ENCODE results near the gene SCYL1. TPM values are rescaled to one million over a fixed set of nuclear protein-coding genes. Genes with fewer than 3 reads are reported as not detected.
A peak's percentile ranks its signal among the peaks of the same experiment; 100 is the strongest.

Gene SCYL1
- total RNA-seq (2014; rRNA removed; shearing (Covaris generic)) = 57.8 and 64.9 TPM in 2 replicates
- polyA plus RNA-seq (2015; cell fraction: cytosol; rRNA removed) = 86.7 and 89.1 TPM in 2 replicates
- 80.9 and 96.5 TPM in 2 replicates for polyA plus RNA-seq (2015; cell fraction: nucleus; rRNA removed)

GRCh38 chr11:65524741-65525545 lies at the start of gene SCYL1:
Gene SCYL1 (plus strand): TSS chr11:65525083. CDS start chr11:65525154, 71 bp downstream.
- DNase-seq (ENCODE audit: low read depth, low spot score) = peak; percentile 58

GRCh38 chr11:65476632-65477148 lies 48.2 kb upstream of the SCYL1 start:
- in situ Hi-C loops (cut with HindIII; ENCODE audit: low pct_unique_long_range_greater_than_20kb, low sequenced_read_pairs) = no loop called here

More at GRCh38 chr11:65524741-65525545, at the start of gene SCYL1:
- in situ Hi-C loops (cut with HindIII; ENCODE audit: low pct_unique_long_range_greater_than_20kb, low sequenced_read_pairs) = no loop called here

DNA sequence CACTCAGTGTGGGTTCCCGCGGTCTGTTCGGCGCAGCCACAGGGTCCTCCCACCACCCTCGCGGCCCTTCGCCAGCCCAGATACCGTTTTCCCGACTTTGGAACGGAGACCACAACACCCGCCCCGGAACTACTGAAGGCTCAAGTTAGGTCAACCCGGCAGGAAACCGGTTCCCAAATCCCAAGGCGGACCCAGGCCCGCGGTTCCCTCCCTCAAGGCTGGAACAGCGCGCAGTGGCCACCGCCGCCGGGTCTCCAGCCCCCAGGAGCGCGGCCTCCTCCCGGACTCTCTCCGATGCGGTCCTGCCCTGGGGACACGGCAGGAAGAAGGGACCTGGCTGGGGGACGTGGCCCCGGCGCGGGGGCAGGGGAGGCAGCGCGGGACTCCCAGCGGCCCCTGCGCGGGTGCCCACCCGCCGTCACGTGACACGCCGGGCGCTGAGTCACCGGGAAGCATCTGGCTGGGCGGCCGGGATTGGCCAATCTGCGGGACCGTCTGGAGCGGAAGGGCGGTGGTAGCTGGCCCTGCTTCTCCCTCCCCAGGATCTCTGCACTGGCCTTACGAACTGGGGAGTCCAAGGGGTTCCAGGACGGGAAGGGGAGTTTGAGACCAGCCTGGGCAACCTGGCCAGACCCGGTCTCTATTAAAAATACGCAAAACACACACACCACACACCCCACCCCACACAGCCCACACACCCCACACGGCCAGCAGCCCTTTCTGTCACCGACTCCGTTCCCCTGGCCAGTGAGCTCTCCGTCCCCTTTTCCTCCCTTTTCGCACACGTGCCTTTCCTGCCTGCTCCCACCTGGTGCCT lies 47.5 kb upstream of the SCYL1 start:
- peak; percentile 91 for DNase-seq (ENCODE audit: low read depth, low spot score)
- in situ Hi-C loops (cut with HindIII; ENCODE audit: low pct_unique_long_range_greater_than_20kb, low sequenced_read_pairs) = no loop called here

More at GRCh38 chr11:65476632-65477148, 48.2 kb upstream of the SCYL1 start:
- DNase-seq (ENCODE audit: low read depth, low spot score) = no peak

DNA sequence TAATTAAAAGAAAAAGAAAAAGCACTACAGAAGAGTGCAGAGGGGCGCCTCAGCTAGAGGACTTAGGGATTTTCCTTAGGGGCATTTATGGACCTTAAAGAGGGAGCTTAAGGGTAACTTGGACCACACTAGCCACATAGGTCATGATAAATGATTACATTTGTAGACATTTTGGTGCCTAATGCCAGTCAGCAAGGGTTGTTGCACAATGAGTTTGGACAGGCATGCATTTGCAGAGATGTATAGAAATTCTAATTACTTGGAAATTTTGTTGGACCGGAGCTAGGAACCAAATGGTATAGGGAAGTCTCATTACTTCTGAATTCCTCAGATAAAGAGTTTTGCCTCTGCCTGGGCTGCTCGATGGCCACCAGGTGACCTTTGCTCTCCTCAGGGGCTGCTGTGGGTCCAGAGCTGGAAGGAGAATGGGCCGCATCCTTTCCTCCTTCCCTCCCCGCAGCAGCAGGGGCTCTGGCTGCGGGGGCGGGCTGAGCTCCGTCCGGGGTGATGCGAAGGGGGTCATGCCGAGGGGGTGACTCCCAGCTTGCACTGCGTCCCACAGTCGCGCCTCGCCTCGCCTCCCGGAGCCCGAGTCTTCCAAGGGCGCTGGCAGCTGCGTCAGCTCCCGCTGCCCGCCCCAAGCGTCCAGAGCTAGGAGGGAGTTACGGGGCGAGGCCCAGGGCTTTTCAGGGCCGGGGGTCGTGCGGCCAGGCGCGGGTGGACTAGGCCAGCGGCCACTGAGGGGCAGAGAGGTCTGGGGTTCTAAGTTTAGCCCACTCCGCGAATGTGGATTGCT lies 46.3 kb upstream of the SCYL1 start:
- no peak for DNase-seq (ENCODE audit: low read depth, low spot score)
- in situ Hi-C loops (cut with HindIII; ENCODE audit: low pct_unique_long_range_greater_than_20kb, low sequenced_read_pairs) = no loop called here

DNA sequence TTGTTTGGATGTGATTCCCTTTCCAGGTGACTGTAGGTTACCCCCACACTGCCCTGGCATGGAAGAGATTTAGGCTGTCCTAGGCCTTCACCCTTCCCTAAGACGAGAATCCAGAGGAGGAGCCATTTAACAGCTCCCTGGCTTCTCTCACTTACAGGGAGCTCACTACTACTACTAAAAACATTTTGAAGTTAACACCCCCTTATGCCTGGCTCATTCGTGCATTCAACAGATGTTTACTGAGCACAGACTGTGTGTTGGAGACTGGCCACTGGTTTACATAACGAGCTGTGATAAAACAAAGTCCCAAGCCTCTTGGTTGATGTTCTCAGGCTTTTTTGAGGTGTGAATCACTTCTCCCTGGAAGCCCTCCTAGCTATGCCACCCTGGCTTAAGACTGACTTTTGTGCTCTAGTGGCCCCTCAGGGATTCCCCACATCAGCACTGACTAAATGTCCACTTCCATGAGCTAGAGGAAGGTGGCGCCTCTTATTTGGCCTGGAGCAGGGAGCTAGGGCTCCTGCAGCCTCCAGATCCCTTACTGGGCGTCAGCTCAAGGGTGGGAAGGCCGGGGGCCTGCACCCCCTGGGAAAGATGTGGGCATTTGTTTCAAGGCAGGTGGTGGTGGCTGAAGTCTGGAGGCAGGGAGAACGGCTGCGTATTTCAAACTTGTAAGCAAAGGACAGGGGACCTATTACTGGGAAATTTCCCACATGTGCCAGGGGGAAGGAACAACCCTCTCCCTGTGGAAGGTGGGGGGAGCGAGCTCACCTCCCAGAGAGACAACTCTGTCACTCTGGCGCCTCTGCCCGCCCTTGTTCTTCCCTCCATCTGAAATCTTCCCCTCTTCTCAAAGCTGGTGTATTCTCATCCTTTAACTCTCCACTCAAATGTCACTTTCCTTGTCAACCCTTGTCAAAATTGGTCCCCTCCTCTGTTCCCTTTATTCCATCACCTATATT lies 45.4 kb upstream of the SCYL1 start:
- DNase-seq (ENCODE audit: low read depth, low spot score) = peak; percentile 71
- in situ Hi-C loops (cut with HindIII; ENCODE audit: low pct_unique_long_range_greater_than_20kb, low sequenced_read_pairs) = no loop called here

DNA sequence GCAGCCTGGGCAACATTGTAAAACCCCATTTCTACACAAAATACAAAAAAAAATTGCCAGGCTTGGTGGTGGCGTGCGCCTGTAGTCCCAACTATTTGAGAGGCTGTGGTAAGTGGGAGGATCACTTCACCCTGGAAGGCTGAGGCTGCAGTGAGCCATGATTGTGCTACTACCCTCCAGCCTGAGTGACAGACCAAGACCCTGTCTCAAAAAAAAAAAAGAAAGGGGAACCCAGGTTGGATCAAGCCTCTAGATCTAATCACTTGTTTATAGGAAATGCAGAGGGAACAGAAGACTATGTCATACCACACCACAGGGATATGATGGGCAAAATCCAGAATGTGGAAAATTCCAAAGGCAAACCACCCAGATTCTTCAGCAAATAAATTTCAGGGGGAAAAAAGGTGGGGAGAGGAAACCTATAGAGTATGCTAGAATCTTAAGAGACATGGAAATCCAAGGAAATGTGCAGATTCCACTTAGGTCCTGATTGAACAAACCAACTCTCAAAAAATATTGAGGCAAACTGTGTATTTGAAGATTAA lies 42.5 kb upstream of the SCYL1 start:
- in situ Hi-C loops (cut with HindIII; ENCODE audit: low pct_unique_long_range_greater_than_20kb, low sequenced_read_pairs) = no loop called here
- DNase-seq (ENCODE audit: low read depth, low spot score) = no peak

DNA sequence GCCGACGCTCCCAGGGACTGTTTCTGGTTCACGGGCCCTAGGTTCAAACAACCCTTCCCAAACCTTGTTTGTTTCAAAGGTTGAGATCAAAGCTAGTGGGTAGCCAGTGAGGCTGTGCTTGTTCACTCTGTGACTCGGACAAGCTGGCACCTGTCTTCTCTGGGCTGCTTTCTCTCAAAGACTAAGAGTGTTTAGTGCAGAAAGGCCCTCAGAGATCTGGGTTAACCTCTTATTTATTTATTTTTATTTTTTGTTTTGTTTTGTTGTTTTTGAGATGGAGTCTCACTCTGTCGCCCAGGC lies 39.0 kb upstream of the SCYL1 start:
- DNase-seq (ENCODE audit: low read depth, low spot score) = no peak

GRCh38 chr11:65486570-65487466 lies 38.1 kb upstream of the SCYL1 start:
- no peak for DNase-seq (ENCODE audit: low read depth, low spot score)
- in situ Hi-C loops (cut with HindIII; ENCODE audit: low pct_unique_long_range_greater_than_20kb, low sequenced_read_pairs) = no loop called here

More for the DNA sequence above, 39.0 kb upstream of the SCYL1 start:
- in situ Hi-C loops (cut with HindIII; ENCODE audit: low pct_unique_long_range_greater_than_20kb, low sequenced_read_pairs) = no loop called here

GRCh38 chr11:65487467-65488272 lies 37.2 kb upstream of the SCYL1 start:
- peak; percentile 97 for DNase-seq (ENCODE audit: low read depth, low spot score)
- in situ Hi-C loops (cut with HindIII; ENCODE audit: low pct_unique_long_range_greater_than_20kb, low sequenced_read_pairs) = no loop called here

- in situ Hi-C loops (cut with HindIII; ENCODE audit: low pct_unique_long_range_greater_than_20kb, low sequenced_read_pairs) = no loop called here
- no peak for DNase-seq (ENCODE audit: low read depth, low spot score)
Observed at GRCh38 chr11:65488273-65489034, 36.4 kb upstream of the SCYL1 start.

GRCh38 chr11:65489035-65489705 lies 35.7 kb upstream of the SCYL1 start:
- DNase-seq (ENCODE audit: low read depth, low spot score) = no peak
- in situ Hi-C loops (cut with HindIII; ENCODE audit: low pct_unique_long_range_greater_than_20kb, low sequenced_read_pairs) = no loop called here

DNA sequence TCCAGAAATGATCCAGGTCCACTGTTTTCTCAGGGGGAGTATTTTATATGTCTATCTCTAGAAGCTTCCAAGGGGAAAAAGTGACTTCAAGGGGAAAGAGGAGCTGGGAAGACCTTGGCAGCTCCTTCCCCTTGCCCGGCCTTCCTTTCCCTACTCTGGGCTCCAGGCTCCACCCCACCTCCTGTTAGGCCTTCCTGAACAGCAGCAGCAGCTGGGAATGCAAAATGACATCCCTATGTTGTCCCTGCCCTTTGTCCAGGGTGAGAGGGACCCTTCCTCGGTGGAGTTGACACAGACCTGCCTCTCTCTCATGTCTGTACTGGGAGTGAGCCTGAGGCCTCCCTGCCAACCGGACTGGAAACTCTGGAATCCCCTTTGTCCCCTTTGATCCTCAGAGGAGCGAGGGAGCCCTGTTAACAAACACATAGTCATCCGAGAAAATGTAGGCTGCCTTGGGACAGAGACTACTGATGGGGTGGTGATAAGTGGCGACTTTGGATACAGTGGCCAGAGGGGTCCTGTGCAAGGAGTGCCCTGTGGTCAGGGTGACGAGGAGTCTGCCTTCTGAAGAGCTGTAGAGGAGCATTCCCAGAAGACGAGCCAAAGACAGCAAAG lies 35.1 kb upstream of the SCYL1 start:
- in situ Hi-C loops (cut with HindIII; ENCODE audit: low pct_unique_long_range_greater_than_20kb, low sequenced_read_pairs) = no loop called here
- DNase-seq (ENCODE audit: low read depth, low spot score) = no peak

DNA sequence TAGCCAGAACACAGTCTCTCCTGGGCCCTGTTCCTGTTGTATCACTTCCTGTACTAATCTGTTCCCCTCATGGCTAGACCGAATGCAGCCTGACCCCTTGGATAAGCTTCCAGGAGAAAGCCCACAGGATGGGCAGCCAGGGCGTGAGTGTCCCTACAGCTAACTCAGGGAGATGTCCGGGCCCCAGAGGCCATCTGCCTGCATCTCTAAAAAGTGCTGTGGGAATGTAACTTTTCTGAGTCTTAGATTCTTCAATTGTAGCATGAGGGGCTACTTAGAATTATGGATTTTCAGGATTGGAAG lies 33.8 kb upstream of the SCYL1 start:
- in situ Hi-C loops (cut with HindIII; ENCODE audit: low pct_unique_long_range_greater_than_20kb, low sequenced_read_pairs) = no loop called here
- no peak for DNase-seq (ENCODE audit: low read depth, low spot score)
